ENCODE results near the gene RAB4A. TPM values are rescaled to one million over a fixed set of nuclear protein-coding genes. Genes with fewer than 3 reads are reported as not detected.

The RAB4A gene
- total and polyA plus RNA-seq, 2 experiments from 2014 or later: 43.2 to 69.7 TPM

DNA sequence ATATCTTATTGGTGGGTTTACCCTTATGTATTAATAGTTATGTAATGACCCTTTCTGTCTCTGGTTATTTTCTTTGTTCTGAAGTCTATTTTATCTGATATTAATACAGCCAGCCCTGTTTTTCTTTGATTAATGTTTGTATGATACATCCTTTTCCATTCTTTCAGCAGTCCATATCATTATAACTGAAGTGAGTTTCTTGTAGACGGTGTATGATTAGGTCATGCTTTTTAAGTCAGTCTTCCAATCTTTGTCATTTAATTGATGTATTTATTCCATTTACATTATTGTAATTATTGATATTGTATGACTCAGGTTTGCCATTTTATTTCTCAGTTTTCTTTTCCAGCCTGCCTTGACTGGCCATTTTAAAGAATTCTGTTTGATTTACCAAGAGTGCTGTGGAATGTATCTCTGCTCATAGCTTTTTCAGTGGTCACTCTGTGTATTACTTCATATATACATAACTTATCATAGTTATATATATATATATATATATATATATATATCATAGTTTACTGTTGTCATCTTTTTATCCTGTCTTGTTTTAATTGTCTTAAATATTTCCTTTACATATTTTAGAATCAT, 10.5 kb downstream of the RAB4A start:
- no peak for DNase-seq (ENCODE audit: low read depth in 1 of 2, low spot score in 1 of 2)
- TF ChIP-seq, protein P1, sequence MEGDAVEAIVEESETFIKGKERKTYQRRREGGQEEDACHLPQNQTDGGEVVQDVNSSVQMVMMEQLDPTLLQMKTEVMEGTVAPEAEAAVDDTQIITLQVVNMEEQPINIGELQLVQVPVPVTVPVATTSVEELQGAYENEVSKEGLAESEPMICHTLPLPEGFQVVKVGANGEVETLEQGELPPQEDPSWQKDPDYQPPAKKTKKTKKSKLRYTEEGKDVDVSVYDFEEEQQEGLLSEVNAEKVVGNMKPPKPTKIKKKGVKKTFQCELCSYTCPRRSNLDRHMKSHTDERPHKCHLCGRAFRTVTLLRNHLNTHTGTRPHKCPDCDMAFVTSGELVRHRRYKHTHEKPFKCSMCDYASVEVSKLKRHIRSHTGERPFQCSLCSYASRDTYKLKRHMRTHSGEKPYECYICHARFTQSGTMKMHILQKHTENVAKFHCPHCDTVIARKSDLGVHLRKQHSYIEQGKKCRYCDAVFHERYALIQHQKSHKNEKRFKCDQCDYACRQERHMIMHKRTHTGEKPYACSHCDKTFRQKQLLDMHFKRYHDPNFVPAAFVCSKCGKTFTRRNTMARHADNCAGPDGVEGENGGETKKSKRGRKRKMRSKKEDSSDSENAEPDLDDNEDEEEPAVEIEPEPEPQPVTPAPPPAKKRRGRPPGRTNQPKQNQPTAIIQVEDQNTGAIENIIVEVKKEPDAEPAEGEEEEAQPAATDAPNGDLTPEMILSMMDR (IDR thresholded peaks at IDR 0.05; ENCODE audit: low read depth, low read length): no peak

GRCh38 chr1:229282295-229282823, 11.4 kb downstream of the RAB4A start:
- Histone ChIP-seq H3K9me3 (ENCODE audit: low read depth) (no peaks in the 10 kb centered on the region), H3K27ac (no peak overlapping the region), H3K4me3 (no peak overlapping the region), H3K4me1 (ENCODE audit: low read depth) (no peaks in the 10 kb centered on the region), H3K36me3 (no peaks in the 10 kb centered on the region), H3K27me3 (no peaks in the 10 kb centered on the region)
- no peak for DNase-seq (ENCODE audit: low read depth in 1 of 2, low spot score in 1 of 2)
- TF ChIP-seq, protein P1 (IDR thresholded peaks at IDR 0.05; ENCODE audit: low read depth, low read length): no peak

More for the DNA sequence above, 10.5 kb downstream of the RAB4A start:
- no peaks in the 10 kb centered on the region for H3K9me3 ChIP-seq (ENCODE audit: low read depth)
- no peaks in the 10 kb centered on the region for H3K4me1 ChIP-seq (ENCODE audit: low read depth)
- no peaks in the 10 kb centered on the region for H3K27me3 ChIP-seq
- H3K27ac ChIP-seq: no peak overlapping the region
- no peaks in the 10 kb centered on the region for H3K36me3 ChIP-seq
- no peak overlapping the region for H3K4me3 ChIP-seq

- TF ChIP-seq, protein P1 (IDR thresholded peaks at IDR 0.05; ENCODE audit: low read depth, low read length): no peak
- no peaks in the 10 kb centered on the region for H3K4me1 ChIP-seq (ENCODE audit: low read depth)
- H3K27me3 ChIP-seq: no peaks in the 10 kb centered on the region
- H3K4me3 ChIP-seq: no peak overlapping the region
- no peaks in the 10 kb centered on the region for H3K36me3 ChIP-seq
- H3K9me3 ChIP-seq (ENCODE audit: low read depth): no peaks in the 10 kb centered on the region
- DNase-seq (ENCODE audit: low read depth in 1 of 2, low spot score in 1 of 2): no peak
- H3K27ac ChIP-seq: no peak overlapping the region
These were observed 12.3 kb downstream of the RAB4A start for GRCh38 chr1:229283183-229283611.

- H3K4me1 ChIP-seq (ENCODE audit: low read depth): no peaks in the 10 kb centered on the region
- no peak overlapping the region for H3K4me3 ChIP-seq
- TF ChIP-seq, protein P1 (IDR thresholded peaks at IDR 0.05; ENCODE audit: low read depth, low read length): no peak
- no peak for DNase-seq (ENCODE audit: low read depth in 1 of 2, low spot score in 1 of 2)
- no peak overlapping the region for H3K27ac ChIP-seq
- peaks cover 7% of the 10 kb centered on the region for H3K36me3 ChIP-seq
- H3K9me3 ChIP-seq (ENCODE audit: low read depth): no peaks in the 10 kb centered on the region
- no peaks in the 10 kb centered on the region for H3K27me3 ChIP-seq
These were observed 14.0 kb downstream of the RAB4A start for GRCh38 chr1:229284887-229285286.

GRCh38 chr1:229285440-229285839, 14.5 kb downstream of the RAB4A start:
- Histone ChIP-seq H3K4me1 (ENCODE audit: low read depth) (no peaks in the 10 kb centered on the region), H3K27me3 (no peaks in the 10 kb centered on the region), H3K9me3 (ENCODE audit: low read depth) (no peaks in the 10 kb centered on the region), H3K36me3 (peaks cover 7% of the 10 kb centered on the region), H3K27ac (no peak overlapping the region), H3K4me3 (no peak overlapping the region)
- DNase-seq (ENCODE audit: low read depth in 1 of 2, low spot score in 1 of 2): no peak
- TF ChIP-seq, protein P1 (IDR thresholded peaks at IDR 0.05; ENCODE audit: low read depth, low read length): no peak
